Measurements from ENCODE around the gene PDXK.

Gene PDXK

DNA sequence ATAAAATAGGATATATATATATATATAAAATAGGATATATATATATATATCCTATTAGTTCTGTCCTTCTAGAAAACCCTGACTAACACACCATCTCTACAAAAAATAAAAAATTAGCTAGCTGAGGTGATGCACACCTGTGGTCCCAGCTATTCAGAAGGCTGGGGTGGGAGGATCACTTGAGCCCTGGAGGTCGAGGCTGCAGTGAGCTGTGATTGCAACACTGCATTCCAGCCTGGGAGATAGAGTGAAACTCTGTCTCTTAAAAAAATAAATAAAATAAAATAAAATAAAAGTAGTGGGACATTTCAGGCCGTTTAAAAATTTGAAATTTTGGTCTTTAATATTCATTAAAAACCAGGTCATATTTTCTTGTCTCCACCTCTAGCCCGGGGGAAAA, 66.2 kb downstream of the PDXK start:
- no peak for DNase-seq

DNA sequence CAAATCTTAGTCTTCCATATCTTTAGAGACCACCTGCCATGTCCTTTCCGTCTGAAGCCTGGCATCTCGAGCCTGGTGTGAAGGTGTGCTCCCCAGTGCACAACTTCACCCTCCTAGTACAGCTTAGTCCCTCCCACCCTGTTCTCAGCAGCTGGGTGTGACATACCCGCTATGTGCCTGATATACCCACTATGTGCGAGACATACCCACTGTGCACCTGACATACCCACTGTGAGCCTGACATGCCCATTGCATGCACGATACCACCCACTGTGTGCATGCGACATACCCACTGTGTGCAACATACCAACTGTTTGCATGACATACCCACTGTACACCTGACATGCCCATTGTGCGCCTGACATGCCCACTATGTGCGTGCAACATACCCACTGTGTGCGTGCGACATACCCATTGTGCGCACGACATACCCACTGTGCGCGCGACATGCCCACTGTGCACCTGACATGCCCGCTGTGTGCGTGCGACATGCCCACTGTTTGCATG, 67.4 kb downstream of the PDXK start:
- no peak for DNase-seq

- no peak for DNase-seq
These were observed 68.0 kb downstream of the PDXK start for GRCh38 chr21:43786807-43787440.

- peak; percentile 99 for DNase-seq
These were observed 70.5 kb downstream of the PDXK start, which contains the start of gene RRP1 for GRCh38 chr21:43789276-43790009. TSS of gene RRP1 (plus strand) at chr21:43789577. CDS start at chr21:43789630, 53 bp downstream.

DNA sequence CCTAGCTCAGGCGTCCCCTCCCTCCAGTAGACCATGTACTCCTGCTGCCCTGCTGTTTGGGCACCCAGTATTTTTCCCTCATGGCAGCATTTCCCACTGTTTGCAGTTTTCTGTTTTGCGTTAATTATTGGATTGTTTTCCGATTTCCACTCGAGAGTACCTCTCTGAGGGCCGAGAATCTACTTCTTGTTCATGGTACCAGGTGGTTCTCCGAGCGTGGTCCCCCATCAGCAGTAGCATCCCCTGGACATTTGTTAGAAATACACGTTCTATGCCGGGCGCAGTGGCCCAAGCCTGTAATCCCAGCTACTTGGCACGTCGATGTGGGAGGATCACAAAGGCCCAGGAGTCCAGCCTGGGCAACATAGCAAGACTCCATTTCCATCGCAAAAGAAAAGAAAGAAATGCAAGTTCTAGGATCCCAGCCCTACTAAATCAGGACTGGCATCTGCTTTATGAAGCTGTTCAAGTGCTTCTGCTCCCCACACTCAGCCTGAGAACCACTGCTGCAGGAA, 71.1 kb downstream of the PDXK start:
- no peak for DNase-seq

DNA sequence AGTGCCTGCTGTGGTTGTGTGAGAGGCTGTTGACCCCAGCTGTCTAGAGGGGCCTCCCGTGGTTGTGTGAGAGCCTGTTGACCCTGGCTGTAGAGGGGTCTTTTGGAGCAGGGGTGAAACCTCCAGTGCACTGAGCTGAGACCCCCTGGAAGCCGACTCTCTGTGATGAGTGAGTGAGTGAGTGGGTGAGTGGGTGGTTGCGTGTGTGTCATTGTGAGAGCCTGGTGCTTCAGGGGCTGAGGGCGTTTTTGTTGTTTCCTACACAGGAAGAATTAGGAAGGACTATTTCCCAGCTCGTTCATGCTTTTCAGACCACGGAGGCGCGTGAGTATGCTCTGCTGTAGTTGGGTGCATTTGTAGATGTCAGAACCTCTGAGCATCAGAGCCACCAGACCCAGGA, 73.5 kb downstream of the PDXK start:
- DNase-seq: no peak

- no peak for DNase-seq
These were observed 74.3 kb downstream of the PDXK start for GRCh38 chr21:43793243-43793642.

- no peak for DNase-seq
These were observed 75.4 kb downstream of the PDXK start for GRCh38 chr21:43794311-43794710.

DNA sequence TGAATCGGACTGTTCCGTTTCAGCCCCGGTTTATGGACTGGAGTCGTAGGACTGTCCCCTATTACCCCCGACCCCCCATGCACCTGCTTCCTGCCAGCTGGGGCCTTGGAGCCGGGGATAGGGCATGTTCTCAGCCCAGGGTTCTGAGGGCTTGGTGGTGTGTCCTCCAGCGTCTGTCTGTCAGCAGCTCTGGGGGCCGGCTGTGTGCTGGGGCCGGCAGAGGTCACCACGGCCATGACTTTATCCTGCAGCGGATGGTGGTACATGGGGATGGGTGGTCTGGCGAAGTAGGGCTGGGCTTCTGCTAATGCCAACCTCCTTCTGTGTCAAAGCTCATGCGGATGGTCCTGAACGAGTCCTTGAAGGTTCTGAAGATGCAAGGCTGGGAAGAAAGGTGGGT, 75.9 kb downstream of the PDXK start:
- no peak for DNase-seq

GRCh38 chr21:43797415-43797814, 78.5 kb downstream of the PDXK start:
- DNase-seq: no peak

DNA sequence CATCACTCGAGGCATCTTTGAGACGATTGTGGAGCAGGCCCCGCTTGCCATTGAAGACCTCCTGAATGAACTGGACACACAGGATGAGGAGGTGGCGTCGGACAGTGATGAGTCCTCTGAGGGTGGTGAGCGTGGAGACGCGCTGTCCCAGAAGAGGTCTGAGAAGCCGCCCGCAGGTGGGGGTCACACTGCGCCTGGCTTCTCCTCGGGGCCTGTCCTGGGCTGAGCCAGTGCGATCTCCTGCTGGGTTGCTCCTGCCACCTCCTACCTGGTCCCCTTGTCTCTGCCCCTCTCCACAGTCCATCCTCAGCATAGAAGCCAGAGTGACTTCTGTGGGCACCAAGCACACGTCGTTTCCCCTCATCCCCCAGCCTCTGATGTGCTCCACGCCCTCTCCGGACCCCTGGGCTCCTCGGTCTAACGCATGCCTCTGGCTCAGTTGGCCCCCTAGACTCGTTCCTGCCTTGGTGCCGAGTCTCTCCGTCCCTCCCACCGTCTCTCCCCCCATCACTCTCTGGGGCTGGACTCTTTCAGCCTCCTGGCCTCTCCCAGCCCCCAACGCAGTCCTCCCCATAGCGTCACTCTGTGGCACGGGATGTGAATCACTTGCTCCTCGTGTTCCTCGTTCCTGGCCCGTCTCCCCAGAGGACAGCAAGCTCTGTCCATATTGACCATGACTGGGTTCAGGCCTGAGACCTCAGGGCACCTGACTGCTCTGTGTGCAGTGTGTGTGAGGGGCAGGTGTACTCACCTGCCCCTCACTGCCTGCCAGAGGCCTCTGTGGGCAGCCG, 79.2 kb downstream of the PDXK start:
- no peak for DNase-seq

DNA sequence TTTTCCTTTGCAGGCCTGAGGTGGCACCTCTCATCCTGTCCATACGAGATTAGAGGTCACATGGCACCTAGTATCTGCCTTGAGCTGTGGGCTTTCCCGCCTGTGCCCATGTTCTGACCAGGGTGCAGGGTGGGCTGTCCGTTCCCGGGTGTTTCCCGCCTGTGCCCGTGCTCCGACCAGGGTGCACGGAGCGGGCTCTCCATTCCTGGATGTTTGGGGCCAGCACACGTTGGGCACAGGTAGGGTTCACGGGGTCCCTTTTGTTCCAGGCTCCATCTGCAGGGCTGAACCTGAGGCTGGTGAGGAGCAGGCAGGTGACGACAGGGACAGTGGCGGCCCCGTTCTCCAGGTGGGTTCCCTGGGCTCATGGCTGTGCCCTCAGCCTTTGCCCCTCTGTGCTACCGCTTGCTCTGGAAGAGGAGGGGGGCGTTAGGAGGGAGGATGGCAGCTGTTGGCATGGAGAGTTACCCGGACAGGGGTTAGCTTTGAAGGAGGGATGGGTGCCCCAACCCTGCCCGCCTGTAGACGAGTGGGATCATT, 80.4 kb downstream of the PDXK start:
- no peak for DNase-seq

GRCh38 chr21:43800124-43800523, 81.2 kb downstream of the PDXK start:
- no peak for DNase-seq

GRCh38 chr21:43800566-43800965, 81.6 kb downstream of the PDXK start:
- no peak for DNase-seq

DNA sequence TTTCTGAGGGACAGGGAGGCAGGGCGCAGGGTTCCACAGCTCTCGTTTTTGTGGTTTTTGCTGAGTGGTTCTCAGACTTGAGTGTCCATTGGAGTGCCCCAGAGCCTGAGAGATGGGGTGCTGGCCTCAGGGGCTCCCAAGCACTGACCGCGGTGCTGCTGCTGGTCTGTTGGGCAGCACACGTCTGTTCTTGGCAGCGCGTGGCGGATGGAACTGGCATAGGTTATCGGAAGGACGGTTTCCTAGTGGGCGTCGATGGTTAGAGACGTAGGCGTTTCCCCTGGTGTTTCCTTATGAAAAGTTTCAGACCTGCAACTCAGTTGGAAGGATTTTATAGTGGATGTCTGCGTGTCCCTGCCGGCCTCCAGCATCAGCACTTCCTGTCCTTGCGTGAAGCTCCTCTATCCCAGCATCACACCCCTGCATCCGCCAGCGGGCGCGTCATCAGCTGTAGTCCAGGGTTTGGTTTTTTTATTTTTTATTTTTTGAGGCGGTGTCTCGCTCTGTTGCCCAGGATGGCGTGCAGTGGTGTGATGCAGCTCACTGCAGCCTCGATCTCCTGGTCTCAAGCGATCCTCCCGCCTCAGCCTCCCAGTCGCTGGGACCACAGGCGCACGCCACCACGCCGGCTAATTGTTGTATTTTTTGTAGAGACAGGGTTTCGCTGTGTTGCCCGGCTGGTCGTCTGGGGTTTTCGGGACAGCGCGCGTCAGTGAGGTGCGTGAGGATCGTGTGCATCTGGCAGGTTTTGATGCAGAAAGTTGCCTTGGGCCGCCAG, 82.3 kb downstream of the PDXK start:
- DNase-seq: no peak

DNA sequence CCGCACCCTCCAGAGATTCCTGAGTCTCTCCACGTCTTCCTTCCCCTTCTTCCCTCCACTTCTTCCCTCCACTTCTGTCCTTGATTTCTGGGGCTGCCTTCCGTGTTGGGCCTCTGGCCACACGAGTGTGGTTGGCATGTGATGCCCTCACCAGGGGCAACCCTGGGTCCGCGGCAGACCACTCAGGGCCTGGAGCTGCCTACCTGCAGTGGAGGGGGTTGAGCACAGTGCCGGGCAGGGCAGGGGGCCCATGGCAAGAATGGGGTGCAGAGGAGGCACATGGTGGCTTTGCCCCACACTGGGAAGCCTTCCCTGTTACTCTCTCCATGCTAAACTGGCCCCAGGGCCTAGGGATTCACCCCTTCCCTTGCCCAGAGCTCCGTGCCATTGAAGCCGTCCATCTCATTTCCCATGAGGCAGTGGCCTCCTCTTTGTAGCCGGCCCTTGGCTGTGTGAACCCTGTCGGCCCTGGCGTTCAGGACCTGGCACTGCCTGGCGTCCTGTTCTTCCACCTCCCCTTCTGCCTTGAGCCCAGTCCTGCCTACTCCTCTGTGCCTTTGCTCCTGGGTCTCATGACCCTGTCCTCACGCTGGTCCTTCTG, 83.9 kb downstream of the PDXK start:
- no peak for DNase-seq

- DNase-seq: no peak
These were observed 84.8 kb downstream of the PDXK start for GRCh38 chr21:43803558-43804300.

GRCh38 chr21:43805275-43805800, 86.4 kb downstream of the PDXK start:
- DNase-seq: no peak

- no peak for DNase-seq
These were observed 87.2 kb downstream of the PDXK start for GRCh38 chr21:43806017-43806710.

GRCh38 chr21:43808367-43808766, 89.4 kb downstream of the PDXK start:
- DNase-seq: no peak
